Left ventricle myocardium inferior (tissue), 1 donor: Measurements from ENCODE around the gene ACTG2. TPM values are rescaled to one million over a fixed set of nuclear protein-coding genes. Genes with fewer than 3 reads are reported as not detected.

Experiments used
- DNase-seq: peaks from one replicate; pipeline ENCODE4 v3.0.0-alpha.2; 2020
- H3K27ac ChIP-seq: fragments of 200-600 bp; replicated peaks from 2 replicates; pipeline ENCODE4 v1.8.0; 2021
- H3K27me3 ChIP-seq: fragments of 200-600 bp; 2 replicates; pipeline ENCODE4 v1.8.0; 2021; ENCODE audit warnings: low read depth
- H3K36me3 ChIP-seq: fragments of 200-600 bp; 2 replicates; pipeline ENCODE4 v1.8.0; 2021
- H3K4me1 ChIP-seq: fragments of 200-600 bp; 2 replicates; pipeline ENCODE4 v1.8.0; 2021
- H3K4me3 ChIP-seq: fragments of 200-600 bp; 2 replicates; pipeline ENCODE4 v1.8.0; 2021; ENCODE audit warnings: mild to moderate bottlenecking, moderate library complexity
- H3K9me3 ChIP-seq: fragments of 200-600 bp; replicated peaks from 2 replicates; pipeline ENCODE4 v1.8.0; 2021
- CTCF ChIP-seq: fragments of 200-600 bp; IDR thresholded peaks from 2 replicates; pipeline ENCODE4 v1.8.0; 2021; ENCODE audit warnings: antibody characterized with exemption, mild to moderate bottlenecking, borderline replicate concordance
- intact Hi-C: fragments of 100-400 bp; cut with micrococcal nuclease; formaldehyde crosslinking; loops from one replicate; pipeline ENCODE4 v1.11.0; 2022
- total RNA-seq: library from RNA; stranded (reverse); fragmentation: NEBNext Ultra II Directional; extraction: Animal tissue kit (Norgen Biotek cat#: 25700); gene quantifications from one replicate; pipeline ENCODE4 v1.2.1, GENCODE V29; 2021
- donor health status: DM: no; HTN: yes; CAD: no; lungs with severe emphysema.

ACTG2 gene
- total RNA-seq, 1 donor from 2014 or later, result 1.6 TPM

DNA sequence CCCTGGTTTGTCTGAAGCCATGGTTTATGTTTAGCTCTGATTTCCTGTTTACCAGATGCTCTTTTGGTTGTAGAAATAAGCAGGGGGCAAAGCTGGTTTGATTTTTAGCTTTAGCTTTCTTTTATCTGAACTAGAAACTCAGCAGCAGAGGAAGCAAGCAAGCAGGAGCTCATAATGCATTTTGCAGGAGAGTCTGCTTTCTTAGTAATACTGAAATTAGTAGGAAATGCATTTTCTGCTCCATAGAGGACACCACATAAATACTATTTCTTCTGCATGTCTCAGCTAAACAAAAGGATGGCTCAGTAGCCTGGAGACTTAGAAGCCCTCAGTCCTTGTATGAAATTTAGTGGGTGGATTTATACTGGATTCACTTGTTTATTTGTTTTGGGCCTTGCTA, 57.0 kb downstream of the ACTG2 start:
- TF ChIP-seq CTCF, result no peak
- H3K27me3 ChIP-seq, result no peaks in the 10 kb centered on the region
- H3K27ac ChIP-seq, result no peak overlapping the region
- peaks cover 12% of the 10 kb centered on the region for H3K4me1 ChIP-seq
- intact Hi-C loops, result no loop called here
- H3K36me3 ChIP-seq, result peaks cover 88% of the 10 kb centered on the region
- no peaks in the 10 kb centered on the region for H3K9me3 ChIP-seq
- no peak overlapping the region for H3K4me3 ChIP-seq
- no peak for DNase-seq

DNA sequence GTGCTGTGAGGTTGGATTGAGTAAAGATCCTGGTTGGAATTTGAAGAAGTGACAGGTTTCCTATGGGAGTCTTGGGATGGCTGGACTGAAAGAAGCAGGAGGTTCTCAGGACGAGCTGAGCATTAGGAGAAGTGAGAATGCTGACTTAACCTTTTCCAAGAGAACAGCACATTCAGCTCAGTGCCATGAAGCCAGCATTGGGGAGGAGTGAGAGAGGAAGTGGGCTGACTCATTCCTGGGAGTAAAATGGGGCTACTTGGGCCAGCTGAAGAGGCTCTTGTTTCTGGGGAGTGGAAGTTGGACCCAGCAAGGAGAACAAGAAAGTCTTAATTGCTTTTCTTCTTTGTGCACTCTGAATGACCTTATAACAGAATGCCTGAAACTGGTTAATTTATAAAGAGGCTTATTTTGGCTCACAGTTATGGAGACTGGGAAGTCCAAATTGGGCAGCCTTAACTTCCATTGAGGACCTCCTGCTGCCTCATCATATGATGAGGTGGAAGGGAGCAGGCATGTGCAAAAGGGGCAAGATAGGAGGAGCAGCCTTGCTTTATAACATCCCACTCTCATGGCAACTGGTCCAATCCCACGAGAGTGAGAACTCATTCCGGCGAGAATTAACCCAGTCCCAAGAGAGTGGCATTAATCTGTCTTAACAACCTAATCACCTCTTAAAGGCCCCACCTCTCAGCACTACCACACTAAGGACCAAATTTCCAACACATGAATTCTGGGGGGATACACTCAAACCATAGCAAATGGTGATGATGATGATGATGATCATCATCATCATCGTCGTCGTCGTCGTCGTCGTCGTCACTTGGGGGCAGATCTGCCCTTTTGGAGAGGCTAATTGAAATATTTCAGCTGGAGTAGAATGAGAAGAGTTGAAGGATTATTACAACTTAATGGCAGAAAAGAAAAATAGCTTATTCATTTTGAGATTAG, 60.0 kb downstream of the ACTG2 start:
- H3K27ac ChIP-seq, result no peak overlapping the region
- no peak for TF ChIP-seq CTCF
- peaks cover 95% of the 10 kb centered on the region for H3K36me3 ChIP-seq

DNA sequence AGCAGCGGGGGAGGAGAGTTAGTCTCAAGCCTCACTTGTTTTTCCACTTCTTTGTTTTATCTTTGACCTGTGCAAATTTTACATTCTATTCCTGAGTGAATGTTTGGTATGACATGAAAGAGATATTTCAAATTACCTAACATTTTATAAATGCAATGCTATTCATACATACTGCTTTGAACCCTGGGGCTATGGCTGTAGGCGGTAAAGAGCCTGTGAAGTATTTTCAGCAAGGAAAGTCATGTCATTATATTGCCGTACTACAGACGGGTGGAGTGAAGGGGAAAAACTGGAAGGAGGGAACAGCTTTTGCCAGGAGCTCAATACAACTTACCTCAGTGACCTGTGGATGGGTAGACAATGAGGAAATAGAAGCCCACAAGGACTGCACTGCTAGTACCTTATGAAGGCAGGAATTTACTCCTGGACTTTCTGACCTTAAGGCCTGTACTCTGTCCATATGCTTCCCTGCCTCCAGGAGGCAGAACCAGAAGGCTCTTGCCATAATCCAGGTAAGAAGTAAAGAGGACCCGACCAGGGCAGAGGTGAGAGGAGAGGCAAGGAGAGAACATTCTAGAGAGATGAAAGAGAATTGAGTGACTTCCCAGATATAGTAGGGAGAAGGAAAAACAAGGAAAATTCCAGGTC, 63.5 kb downstream of the ACTG2 start:
- TF ChIP-seq CTCF, result no peak
- intact Hi-C loops, result no loop called here

More for the DNA sequence above, 60.0 kb downstream of the ACTG2 start:
- H3K4me3 ChIP-seq, result no peak overlapping the region
- intact Hi-C loops, result no loop called here
- DNase-seq, result no peak
- no peaks in the 10 kb centered on the region for H3K9me3 ChIP-seq
- H3K4me1 ChIP-seq, result peaks cover 12% of the 10 kb centered on the region
- H3K27me3 ChIP-seq, result no peaks in the 10 kb centered on the region

DNA sequence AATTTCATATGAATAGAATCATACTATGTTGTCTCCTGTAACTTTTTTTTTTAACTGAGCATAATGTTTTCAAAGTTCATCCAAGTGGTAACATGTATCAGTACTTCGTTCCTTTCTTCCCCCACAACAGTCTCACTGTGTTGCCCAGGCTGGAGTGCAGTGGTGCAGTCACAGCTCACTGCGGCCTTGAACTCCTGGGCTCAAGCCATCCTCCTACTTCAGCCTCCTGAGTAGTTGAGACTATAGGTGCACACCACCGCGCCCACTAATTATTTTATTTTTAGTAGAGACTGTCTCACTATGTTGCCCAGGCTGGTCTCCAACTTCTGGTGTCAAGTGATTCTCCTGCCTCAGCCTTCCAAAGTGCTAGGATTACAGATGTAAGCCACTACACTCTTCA, 68.5 kb downstream of the ACTG2 start:
- H3K4me3 ChIP-seq, result no peak overlapping the region
- peaks cover 11% of the 10 kb centered on the region for H3K9me3 ChIP-seq
- DNase-seq, result no peak
- no peak for TF ChIP-seq CTCF
- intact Hi-C loops, result no loop called here
- no peak overlapping the region for H3K27ac ChIP-seq
- no peaks in the 10 kb centered on the region for H3K27me3 ChIP-seq
- H3K36me3 ChIP-seq, result peaks cover 44% of the 10 kb centered on the region
- no peaks in the 10 kb centered on the region for H3K4me1 ChIP-seq

More for the DNA sequence above, 63.5 kb downstream of the ACTG2 start:
- DNase-seq, result no peak
- Histone ChIP-seq H3K36me3 (peaks cover 84% of the 10 kb centered on the region), H3K27me3 (no peaks in the 10 kb centered on the region), H3K27ac (no peak overlapping the region), H3K4me3 (no peak overlapping the region), H3K4me1 (peaks cover 9% of the 10 kb centered on the region), H3K9me3 (no peaks in the 10 kb centered on the region)

DNA sequence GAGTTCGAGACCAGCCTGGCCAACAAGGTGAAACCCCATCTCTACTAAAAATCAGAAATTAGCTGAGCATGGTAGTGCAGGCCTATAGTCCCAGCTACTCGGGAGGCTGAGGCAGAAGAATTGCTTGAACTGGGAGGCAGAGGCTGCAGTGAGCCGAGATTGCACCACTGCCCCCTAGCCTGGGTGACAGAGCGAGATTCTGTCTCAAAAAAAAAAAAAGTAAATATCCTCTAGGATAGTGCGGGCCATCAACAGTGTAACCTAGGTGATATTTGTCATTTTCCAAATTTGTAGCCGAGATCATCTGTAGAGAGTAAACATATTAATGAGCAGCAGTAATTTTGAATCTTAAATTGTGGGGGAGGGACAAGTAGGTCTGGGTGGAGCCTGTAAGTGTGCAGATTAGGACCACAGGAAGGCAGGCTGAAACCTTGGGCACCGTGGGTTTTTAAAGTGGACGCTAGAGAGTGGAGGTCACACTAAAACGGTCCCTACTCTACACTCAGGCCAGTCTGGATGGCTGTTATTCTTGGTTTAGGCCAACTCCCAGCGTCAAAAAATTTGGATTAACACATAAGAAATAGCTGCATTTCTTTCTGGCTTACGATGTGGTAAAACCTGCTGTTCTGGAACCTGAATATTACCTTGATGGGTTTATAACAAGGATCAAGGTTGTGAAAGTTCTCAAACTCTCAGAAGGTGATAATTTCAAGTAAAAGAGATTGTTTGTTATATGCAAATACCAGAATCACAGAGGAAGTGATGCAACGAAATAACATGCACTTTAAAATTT, 69.2 kb downstream of the ACTG2 start:
- Histone ChIP-seq H3K9me3 (peaks cover 11% of the 10 kb centered on the region), H3K4me1 (no peaks in the 10 kb centered on the region), H3K27ac (no peak overlapping the region), H3K4me3 (no peak overlapping the region), H3K27me3 (no peaks in the 10 kb centered on the region), H3K36me3 (peaks cover 37% of the 10 kb centered on the region)
- DNase-seq, result no peak
- intact Hi-C loops, result no loop called here
- TF ChIP-seq CTCF, result no peak
